Testis (tissue), 3 donors: Measurements from ENCODE around the gene EVX2. TPM values are rescaled to one million over a fixed set of nuclear protein-coding genes. Genes with fewer than 3 reads are reported as not detected.

ENCODE experiments used
- DNase-seq: peaks from one replicate; pipeline ENCODE4 v3.0.0-alpha.2; 2019
- H3K27ac ChIP-seq, 2 donors: fragments of 200-600 bp; sonication (generic); one replicate each; pipeline ENCODE4 v1.5.1; 2019
- H3K27me3 ChIP-seq: fragments of 200-600 bp; sonication (generic); one replicate; pipeline ENCODE4 v1.5.1; 2019
- H3K36me3 ChIP-seq: fragments of 200-600 bp; sonication (generic); one replicate; pipeline ENCODE4 v1.5.1; 2017; ENCODE audit warnings: low read depth; ENCODE audit errors: missing control alignments
- H3K4me1 ChIP-seq: fragments of 200-600 bp; sonication (generic); one replicate; pipeline ENCODE4 v1.5.1; 2019
- H3K4me3 ChIP-seq, 2 donors: fragments of 200-600 bp; sonication (generic); one replicate each; pipeline ENCODE4 v1.5.1; 2017 to 2019
- H3K9me3 ChIP-seq: fragments of 200-600 bp; sonication (generic); one replicate; pipeline ENCODE4 v1.5.1; 2017
- POLR2A ChIP-seq: fragments of 450-650 bp; IDR thresholded peaks from one replicate; pipeline ENCODE4 v1.6.1; 2017; ENCODE audit warnings: antibody characterized with exemption, mild to moderate bottlenecking, moderate library complexity
- WGBS, 2 donors: methylation state at CpG; one replicate each; pipeline ENCODE4 v1.1.5; 2018; 5-methylcytosine and 5-hydroxymethylcytosine counted together
- intact Hi-C: fragments of 100-400 bp; cut with DNase I; formaldehyde crosslinking; loops from one replicate; pipeline ENCODE4 v1.15.1; 2023; ENCODE audit warnings: low total_unique reads
- polyA plus RNA-seq: library from polyadenylated mRNA; stranded (reverse); fragments of 350-450 nt; fragmentation: Illumina TruSeq; extraction: RNeasy Lipid Tissue Mini Kit (QIAGEN cat#74804); gene quantifications from one replicate; pipeline ENCODE4 v1.2.3, GENCODE V29; 2014; ENCODE audit warnings: low read depth, low replicate concordance; ENCODE audit not compliant: insufficient read depth
- total RNA-seq, 2 donors: library from RNA; depleted of rRNA; stranded (reverse); fragments of >200 nt; gene quantifications; one replicate each; pipeline ENCODE4 v1.2.3, GENCODE V29; 2016
- TF ChIP-seq, protein P1 (sequence below), 3 experiments: fragments of 450-650 bp in 2 of 3; fragments of 200-600 bp in 1 of 3; sonication (generic) in 1 of 3; IDR thresholded peaks; one replicate each; pipeline ENCODE4 v1.5.1; 2016 to 2019; ENCODE audit warnings: antibody characterized with exemption in 3 of 3, mild to moderate bottlenecking in 2 of 3, moderate library complexity in 1 of 3

EVX2 gene
- total and polyA plus RNA-seq, 3 donors from 2014 or later, result 1.5 to 3.1 (median 2.3) TPM

DNA sequence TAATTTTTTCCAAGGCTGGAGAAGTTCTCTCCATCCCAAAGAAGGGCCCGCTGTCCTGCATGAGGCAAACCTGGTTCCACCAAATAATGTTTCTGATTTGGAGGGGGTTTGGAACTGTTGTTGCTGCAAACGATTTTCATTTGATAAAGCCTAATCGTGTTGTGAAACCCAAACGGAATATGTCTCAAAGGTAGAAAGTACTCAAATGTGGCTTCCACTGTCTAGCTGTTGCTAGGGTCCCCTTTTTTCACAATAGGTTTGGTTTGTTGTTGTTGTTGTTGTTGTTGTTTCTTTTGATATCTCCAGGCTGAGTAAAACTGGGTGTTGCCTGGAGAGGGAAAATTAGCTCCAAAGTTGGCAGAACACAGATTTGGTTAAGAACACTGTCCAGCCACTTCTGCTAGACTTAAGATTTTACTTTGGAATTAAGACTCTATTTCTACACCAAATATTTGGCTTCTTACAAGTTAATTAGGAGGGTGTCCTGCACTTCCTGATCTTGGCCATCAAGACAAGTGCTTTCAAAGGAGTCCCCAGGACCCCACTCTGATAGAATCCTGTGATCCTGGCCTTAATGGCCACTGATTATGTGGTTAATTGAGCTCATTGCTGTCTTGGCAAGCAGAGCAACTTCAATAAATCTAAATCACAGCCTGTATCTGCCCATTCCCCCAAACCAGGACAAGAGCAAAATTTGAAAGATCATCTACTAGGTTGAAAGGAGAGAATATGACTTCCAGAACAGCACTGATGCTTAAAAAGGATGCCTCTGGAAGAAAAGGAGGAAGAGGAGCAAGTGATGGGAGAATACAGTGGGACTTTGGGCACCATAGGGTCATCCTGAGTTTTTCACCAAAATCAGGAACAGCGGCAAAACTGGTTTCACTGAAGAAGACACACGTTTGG is 5.4 kb upstream of the EVX2 start:
- 18 to 23% methylated on average over 6 of the region's 6 CpGs for WGBS, 2 donors
- peaks cover 11% of the 10 kb centered on the region for H3K4me1 ChIP-seq
- intact Hi-C loops, result loop anchor here (10.0 kb wide), 1 partner anchor 404 kb away; no protein-coding TSS in a partner anchor
- TF ChIP-seq POLR2A, result no peak
- TF ChIP-seq, protein P1, sequence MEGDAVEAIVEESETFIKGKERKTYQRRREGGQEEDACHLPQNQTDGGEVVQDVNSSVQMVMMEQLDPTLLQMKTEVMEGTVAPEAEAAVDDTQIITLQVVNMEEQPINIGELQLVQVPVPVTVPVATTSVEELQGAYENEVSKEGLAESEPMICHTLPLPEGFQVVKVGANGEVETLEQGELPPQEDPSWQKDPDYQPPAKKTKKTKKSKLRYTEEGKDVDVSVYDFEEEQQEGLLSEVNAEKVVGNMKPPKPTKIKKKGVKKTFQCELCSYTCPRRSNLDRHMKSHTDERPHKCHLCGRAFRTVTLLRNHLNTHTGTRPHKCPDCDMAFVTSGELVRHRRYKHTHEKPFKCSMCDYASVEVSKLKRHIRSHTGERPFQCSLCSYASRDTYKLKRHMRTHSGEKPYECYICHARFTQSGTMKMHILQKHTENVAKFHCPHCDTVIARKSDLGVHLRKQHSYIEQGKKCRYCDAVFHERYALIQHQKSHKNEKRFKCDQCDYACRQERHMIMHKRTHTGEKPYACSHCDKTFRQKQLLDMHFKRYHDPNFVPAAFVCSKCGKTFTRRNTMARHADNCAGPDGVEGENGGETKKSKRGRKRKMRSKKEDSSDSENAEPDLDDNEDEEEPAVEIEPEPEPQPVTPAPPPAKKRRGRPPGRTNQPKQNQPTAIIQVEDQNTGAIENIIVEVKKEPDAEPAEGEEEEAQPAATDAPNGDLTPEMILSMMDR (IDR thresholded peaks at IDR 0.05), result no peak
- no peaks in the 10 kb centered on the region for H3K36me3 ChIP-seq
- no peak overlapping the region for H3K4me3 ChIP-seq
- H3K9me3 ChIP-seq, result no peaks in the 10 kb centered on the region
- DNase-seq, result no peak
- no peak overlapping the region for H3K27ac ChIP-seq
- no peaks in the 10 kb centered on the region for H3K27me3 ChIP-seq

DNA sequence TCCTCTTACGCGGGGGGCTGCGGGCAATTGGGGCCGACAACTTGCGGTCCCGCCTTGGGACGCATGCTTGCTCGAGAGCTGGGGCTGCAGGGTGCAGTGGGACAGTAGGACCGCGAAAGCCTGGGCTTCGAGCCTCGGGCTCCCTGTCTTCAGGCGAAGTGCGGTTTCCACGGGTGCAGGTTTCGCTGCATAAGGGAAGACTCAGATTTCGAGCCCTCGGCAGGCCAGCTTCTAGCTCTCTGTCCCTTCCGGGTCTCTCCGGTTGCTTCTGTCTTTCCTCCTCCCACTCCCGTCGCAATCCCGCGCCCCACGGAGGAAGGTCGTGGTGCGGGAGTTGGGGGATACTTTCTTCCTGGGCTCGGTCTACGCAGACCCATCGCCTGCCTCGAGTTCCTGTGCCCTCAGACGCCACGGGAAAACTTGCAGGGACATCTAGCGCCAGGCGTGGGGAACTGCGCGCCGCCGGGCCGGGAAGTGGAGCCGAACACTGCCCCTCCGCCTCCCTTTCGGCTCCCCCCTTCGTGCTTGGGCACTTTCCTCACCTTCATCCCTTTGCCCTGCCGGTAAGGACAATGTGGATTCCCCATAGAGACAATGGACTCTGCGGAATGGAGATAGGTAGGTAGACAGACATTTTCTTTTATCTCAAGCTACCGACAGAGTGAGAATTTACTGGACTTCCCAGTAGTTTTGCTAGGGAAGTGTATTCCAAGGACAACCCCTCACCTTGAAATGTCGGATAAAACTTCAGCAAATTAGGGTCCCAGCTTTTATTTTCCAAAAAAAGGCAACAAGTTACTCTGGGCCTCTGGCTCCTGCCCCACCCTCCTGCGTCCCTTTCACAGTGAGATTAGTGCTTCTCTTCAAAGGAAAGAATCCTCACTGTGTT is 4.5 kb upstream of the EVX2 start:
- Histone ChIP-seq H3K27me3 (no peaks in the 10 kb centered on the region), H3K36me3 (no peaks in the 10 kb centered on the region), H3K4me3 (no peak overlapping the region), H3K4me1 (peaks cover 11% of the 10 kb centered on the region), H3K27ac (no peak overlapping the region), H3K9me3 (no peaks in the 10 kb centered on the region)
- WGBS, 2 donors, result 7 to 16% methylated on average over 26 to 49 of the region's 49 CpGs
- intact Hi-C loops, result loop anchor here (10.0 kb wide), 1 partner anchor 403 kb away; no protein-coding TSS in a partner anchor
- no peak for TF ChIP-seq POLR2A
- TF ChIP-seq, protein P1 (IDR thresholded peaks at IDR 0.05), result peak; percentile 24 to 81 (median 61)
- peak; percentile 75 for DNase-seq

- no peak for DNase-seq
- intact Hi-C loops, result loop anchor here (10.0 kb wide), 1 partner anchor 403 kb away; no protein-coding TSS in a partner anchor
- TF ChIP-seq, protein P1 (IDR thresholded peaks at IDR 0.05), result no peak
- no peak for TF ChIP-seq POLR2A
- Histone ChIP-seq H3K4me1 (peaks cover 11% of the 10 kb centered on the region), H3K4me3 (no peak overlapping the region), H3K9me3 (no peaks in the 10 kb centered on the region), H3K27ac (no peak overlapping the region), H3K36me3 (no peaks in the 10 kb centered on the region), H3K27me3 (no peaks in the 10 kb centered on the region)
- WGBS, 2 donors, result 41 to 44% methylated on average over 26 to 29 of the region's 29 CpGs
Measured at GRCh38 chr2:176087330-176088047, 3.7 kb upstream of the EVX2 start.

- Histone ChIP-seq H3K27me3 (no peaks in the 10 kb centered on the region), H3K36me3 (no peaks in the 10 kb centered on the region), H3K27ac (no peak overlapping the region), H3K4me3 (no peak overlapping the region), H3K4me1 (peaks cover 11% of the 10 kb centered on the region), H3K9me3 (no peaks in the 10 kb centered on the region)
- no peak for TF ChIP-seq POLR2A
- TF ChIP-seq, protein P1 (IDR thresholded peaks at IDR 0.05), result no peak
- peak; percentile 78 for DNase-seq
- 5% methylated on average over 21 to 44 of the region's 46 CpGs for WGBS, 2 donors
- intact Hi-C loops, result loop anchor here (10.0 kb wide), 1 partner anchor 401 kb away; no protein-coding TSS in a partner anchor
Measured at GRCh38 chr2:176085861-176086771, 2.4 kb upstream of the EVX2 start.
